GM23248 (cell line): ENCODE measurements around the gene RBPJ.

Experiments
- EZH2 ChIP-seq: fragments of 200-600 bp; sonication (generic); IDR thresholded peaks from 2 replicates; pipeline ENCODE4 v1.6.1; 2018; ENCODE audit warnings: antibody characterized with exemption, mild to moderate bottlenecking; ENCODE audit not compliant: insufficient read depth, poor library complexity, severe bottlenecking
- EZH2phosphoT487 ChIP-seq: fragments of 200-600 bp; sonication (generic); IDR thresholded peaks from 2 replicates; pipeline ENCODE4 v1.6.1; 2018; ENCODE audit warnings: antibody characterized with exemption, moderate library complexity, mild to moderate bottlenecking, low read depth; ENCODE audit not compliant: insufficient read depth

DNA sequence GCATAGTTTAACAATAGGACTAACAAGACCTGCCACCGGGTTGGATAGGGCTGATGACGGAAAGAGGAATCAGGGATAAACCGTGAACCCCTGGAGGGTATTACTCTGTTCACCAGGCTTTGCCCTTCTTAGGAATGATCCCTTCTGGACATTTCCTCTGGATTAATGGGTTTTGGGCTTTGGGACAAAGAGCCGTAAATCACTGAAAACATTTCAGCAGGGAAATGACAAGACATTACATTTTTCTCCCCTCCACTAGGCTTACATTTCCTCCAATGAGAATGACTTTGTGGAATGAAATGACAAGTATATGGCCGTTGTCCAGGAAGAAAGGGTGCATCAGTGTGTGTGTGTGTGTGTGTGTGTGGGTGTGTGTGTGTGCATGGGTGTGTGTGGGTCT is 25.9 kb upstream of the RBPJ start:
- TF ChIP-seq EZH2 (no peak), EZH2phosphoT487 (no peak)
